AG08395 (cell line): ENCODE measurements around the gene PGAP3.

ENCODE experiments used
- DNase-seq: peaks from one replicate; pipeline ENCODE4 v3.0.0; 2012; ENCODE audit warnings: mixed read lengths, low spot score

Gene PGAP3

DNA sequence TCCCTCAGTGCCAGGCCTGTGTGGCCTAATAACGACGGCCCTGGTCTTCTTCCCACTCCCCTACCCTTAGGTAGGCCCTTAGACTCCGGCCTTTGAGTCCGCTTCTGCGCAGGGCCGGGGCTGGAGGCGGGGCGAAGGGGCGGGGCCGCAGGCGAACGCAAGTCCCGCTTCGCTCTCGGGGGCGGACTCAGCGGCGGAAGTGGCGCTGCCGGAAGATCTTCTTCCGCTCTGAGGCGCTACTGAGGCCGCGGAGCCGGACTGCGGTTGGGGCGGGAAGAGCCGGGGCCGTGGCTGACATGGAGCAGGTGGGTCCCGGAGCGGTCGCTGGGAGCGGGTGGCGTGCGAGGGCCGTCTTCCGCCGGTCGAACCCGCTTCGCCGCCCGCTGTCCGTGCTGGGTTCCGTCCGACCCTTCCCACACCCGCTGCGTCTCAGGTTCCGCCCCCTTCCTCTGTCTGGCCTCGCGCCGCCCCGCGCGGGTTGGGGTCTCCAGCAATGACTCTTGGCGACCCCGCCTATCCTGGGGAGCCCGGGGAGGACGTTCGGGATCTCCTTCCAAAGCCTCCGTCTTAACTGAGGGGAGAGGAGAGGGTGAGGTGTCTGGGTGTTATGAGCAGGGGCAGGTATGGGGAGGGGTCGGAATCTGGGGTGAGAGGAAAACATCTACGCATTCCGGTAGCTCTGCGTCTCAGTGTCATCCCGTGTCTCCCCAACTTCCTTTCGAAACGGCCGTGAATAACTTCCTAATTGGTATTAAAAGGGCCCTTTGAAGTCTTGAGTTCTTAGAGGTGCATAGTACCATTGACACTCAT is 50.7 kb downstream of the PGAP3 start, which contains the start of gene STARD3:
Gene STARD3 (plus strand): TSS at position 218 of the 810 bp plus-strand sequence. CDS start 16,388 bp downstream, outside the sequence.
- DNase-seq: peak; percentile 96

DNA sequence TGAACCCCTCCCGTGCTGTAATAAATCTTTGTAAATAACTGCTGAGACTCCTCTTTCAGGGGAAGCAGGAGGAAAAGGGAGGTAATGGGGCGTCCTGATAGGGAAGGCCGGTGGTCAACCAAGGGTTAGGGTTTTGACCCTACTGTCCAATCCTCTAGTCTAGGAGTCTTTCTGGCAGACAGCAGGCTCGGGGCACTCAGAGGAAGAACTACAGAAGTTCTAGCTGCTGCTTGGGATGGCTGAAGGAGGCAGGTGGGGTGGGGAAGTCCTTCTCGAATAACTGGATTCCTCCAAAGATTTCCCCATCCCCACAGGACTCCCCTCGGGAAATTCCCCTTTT is 51.3 kb downstream of the PGAP3 start:
- no peak for DNase-seq

DNA sequence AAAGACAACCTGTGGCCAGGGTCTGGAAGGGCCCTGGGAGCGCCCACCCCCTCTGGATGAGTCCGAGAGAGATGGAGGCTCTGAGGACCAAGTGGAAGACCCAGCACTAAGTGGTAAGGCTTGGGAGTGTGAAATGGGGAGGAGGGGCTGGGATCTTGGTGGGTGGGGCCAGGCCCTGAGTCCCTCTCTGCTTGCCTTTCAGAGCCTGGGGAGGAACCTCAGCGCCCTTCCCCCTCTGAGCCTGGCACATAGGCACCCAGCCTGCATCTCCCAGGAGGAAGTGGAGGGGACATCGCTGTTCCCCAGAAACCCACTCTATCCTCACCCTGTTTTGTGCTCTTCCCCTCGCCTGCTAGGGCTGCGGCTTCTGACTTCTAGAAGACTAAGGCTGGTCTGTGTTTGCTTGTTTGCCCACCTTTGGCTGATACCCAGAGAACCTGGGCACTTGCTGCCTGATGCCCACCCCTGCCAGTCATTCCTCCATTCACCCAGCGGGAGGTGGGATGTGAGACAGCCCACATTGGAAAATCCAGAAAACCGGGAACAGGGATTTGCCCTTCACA is 52.2 kb downstream of the PGAP3 start:
- DNase-seq: no peak

DNA sequence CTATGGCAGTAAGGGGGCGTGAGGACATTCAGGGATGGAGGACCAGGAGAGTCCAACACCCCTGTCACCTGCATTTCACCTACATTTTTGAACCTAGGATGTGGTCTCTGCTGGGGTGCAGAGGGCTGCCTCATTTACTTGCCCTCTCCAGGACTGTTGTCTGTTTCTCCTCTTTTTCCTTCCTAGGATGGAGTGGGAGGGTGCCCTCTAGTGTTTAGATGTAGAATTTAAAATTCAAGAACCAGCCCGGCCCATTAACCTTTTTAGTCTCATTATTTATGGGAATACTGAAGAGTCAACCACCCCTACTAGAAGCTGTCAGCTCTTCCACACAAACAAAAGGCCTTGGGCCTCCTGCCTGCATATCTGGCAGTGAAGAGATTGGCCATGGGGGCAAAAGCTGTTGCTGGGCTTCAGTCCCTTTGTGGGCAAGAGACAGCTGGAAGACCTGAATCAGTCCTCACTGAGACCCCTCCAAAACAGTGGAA is 53.4 kb downstream of the PGAP3 start:
- peak; percentile 69 for DNase-seq

DNA sequence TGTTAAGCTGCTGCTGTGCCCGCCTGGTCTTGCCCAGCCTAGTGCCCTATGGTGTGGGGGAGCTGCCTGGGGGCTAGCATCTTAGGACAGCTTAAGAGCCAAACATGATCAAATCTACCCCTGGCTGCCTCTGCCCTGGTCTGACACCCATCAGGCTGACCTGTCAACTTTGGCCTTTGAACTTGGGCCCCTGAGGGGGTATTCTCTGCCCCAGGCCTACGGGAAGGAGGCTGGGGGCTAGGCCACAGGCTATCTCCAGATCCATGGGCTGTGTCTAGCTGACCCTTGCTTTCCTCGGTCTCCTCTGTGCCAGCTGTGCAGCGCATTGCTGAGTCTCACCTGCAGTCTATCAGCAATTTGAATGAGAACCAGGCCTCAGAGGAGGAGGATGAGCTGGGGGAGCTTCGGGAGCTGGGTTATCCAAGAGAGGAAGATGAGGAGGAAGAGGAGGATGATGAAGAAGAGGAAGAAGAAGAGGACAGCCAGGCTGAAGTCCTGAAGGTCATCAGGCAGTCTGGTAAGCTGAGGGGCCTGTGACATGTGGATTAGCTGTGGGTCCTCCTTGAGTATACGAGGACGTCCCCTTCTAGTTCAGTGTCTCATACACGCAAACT is 54.2 kb downstream of the PGAP3 start:
- DNase-seq: no peak

DNA sequence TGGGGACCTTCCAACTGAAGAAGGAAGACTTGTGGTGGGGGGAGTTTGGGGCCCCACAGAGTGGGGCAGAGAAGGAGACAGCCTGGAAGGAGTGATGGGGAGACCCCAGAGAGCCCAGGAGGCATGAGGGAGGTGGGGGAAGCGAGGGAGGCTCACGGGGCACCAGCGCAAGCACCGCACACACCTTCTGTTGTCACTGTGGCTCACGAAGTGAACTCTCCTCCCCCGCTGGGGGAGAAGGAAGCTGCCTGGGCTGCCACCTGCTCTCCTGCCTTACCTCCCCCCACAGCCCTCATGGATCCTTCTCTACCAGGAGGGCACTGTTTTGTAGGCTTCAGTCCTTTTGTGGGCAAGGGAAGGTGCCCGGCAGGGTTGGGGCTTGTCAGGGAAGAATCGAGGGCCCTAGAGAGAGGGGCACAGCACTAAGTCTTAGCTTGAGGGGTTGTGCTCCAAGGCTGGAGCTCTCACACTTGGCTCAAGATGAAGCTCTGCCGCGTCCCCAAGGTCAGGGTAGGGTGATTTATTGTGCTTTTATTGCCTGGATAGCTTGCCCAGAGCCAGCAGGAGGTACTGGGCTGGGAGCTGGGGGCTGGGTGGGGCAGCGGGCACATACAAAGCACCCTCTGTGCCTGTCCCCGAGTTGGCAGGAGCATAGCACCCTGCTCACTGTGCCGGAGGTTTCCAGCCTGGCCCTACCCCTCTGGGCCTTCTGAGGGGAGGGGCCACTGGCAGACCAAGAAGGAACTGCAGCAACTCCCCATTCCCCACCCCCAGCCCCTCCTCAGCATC is 55.5 kb downstream of the PGAP3 start:
- no peak for DNase-seq

DNA sequence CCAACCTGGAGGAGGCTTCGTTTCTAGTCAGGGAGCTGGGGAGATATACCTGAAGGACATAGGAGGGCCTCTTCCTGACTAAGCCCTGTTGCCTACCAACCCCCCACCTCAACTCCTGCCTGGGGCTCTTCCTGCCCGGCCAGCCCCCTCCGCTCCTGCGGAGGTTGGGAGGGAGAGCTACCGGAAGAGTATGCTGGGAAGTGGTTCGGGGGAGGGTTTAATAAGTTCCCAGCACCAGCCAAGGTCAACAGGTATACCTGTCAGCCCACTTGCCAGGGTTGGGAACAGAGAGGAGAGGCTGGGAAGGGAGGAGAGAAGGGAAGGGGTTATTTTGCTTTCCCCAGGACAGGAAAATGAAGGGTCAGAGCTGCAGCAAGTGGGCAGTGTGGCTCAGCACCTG is 56.5 kb downstream of the PGAP3 start:
- DNase-seq: no peak

DNA sequence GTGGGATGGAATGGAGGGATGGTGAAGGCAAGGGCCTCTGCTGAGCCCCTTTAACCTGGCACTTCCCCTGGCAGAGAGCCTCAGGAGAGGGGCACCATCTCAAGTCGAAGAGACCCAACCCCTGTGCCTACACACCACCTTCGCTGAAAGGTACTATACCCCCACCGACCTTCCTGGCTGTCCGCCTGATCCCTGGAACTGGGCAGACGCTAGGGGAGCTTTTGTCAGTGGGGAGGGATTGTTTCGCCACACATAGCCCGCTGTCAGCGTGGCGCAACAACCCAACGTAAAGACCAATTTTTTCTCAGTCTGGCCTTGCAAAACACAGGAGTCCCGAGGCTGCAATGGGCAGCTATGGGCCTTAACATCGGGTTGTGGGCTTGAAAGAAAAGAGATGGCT is 58.0 kb downstream of the PGAP3 start:
- no peak for DNase-seq

DNA sequence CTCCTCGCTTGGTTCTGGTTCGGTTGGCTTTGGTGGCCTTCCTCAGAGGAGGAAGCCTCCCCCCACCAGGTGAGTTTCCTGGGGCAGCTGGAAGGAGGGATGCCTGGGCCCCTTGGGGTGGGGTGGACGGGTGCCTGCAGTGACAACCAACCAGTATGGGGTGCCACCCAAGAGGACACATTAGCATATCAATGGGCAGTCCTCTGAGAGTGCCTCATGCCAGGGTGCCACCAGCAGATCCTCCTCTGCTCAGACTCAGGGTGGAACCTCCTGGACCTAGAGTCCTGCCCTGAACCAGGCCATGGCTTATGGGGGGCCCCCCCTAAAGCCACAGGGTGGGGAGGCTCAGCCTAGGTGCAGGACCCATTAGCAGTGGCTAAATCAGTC is 58.4 kb downstream of the PGAP3 start:
- no peak for DNase-seq

DNA sequence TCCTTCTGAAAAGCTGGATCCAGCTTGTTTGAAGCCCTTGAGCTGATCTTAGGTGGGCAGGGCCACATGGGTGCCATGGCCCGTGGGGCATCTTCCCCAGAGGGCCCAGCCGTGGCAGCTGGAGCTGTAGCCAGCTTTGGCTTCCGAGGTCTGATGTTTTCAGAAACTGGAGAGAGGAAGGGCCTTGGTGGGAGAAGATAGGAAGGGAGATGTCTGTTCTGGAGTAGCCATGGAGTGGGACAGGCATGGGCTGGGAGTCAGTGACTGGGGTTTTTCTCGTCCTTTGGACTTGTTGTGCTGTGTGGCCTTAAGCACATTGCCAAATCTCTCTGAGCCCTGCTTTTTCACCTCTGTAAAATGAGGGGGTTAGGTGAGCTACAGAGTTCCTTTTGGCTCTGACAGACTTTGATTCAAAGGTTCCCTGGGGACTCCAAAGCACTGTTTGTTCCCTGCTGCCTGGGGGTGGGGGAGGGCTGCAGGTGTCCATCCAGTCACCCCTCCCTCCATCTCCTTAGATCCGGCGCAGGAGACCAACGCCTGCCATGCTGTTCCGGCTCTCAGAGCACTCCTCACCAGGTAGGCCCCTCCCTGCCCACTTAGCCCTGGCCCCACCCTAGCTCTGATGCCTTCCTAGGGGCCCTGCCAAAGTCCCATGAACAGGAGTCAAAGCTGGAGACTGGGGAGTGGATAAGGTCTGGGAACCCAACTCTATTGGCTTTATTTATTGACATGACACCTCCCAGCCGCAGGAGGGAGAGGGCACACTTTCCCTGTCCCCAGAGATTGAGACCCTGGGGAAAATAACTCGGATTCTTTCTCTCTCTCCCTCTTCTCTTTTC is 59.0 kb downstream of the PGAP3 start:
- DNase-seq: no peak

DNA sequence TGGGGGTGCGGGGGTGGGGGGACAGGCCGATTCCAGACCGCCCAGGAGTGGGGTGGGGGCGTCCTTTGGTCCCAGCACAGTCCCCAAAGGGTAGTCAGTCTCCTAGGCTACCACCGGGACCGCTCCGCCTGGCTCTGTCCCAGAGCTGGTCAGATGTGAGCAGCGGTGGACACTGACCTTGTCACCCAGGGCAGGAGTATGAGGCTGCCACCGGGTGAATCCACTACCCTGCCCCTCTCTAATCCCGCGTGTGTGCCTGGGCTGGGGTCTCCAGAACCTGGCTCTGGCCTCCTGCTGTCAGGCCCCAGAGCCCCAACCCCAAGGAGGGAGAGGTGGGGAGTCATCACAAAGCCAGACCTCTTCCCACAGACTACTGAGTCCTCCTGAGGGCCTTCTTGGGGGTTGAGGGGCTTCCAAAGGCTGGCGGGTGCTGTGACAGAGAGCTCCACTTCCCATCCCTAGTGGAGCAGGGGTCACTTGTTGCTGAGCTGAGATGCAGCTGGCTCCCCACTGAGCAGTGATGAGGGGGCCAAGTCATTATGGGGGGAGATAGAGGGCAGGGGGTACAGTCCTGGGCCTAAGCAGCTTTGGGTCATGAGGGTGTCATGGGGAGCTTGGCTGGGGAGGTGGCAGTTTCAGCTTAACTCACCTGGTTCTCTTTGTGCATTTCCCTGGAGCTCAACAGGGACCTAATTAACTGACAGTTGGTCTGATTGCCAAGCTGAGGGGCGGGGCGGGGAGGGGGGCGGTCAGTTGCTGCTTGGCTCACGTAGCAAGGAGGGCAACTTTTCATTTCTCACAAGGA is 59.9 kb downstream of the PGAP3 start:
- no peak for DNase-seq

DNA sequence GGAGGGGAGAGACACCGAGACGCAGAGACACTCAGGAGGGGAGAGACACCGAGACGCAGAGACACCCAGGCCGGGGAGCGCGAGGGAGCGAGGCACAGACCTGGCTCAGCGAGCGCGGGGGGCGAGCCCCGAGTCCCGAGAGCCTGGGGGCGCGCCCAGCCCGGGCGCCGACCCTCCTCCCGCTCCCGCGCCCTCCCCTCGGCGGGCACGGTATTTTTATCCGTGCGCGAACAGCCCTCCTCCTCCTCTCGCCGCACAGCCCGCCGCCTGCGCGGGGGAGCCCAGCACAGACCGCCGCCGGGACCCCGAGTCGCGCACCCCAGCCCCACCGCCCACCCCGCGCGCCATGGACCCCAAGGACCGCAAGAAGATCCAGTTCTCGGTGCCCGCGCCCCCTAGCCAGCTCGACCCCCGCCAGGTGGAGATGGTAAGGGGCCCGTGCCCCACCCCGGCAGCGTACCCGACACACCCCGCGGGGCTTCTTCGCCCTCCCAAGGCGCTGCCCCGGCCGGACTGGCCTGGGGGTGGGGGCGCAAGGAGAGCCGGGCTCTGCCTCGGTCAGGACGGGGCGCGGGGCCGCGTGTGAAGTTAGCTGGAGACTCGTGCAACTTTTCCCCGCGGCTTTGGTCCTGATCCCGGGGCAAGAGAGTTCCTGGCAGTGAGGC is 60.7 kb downstream of the PGAP3 start:
- DNase-seq: no peak

DNA sequence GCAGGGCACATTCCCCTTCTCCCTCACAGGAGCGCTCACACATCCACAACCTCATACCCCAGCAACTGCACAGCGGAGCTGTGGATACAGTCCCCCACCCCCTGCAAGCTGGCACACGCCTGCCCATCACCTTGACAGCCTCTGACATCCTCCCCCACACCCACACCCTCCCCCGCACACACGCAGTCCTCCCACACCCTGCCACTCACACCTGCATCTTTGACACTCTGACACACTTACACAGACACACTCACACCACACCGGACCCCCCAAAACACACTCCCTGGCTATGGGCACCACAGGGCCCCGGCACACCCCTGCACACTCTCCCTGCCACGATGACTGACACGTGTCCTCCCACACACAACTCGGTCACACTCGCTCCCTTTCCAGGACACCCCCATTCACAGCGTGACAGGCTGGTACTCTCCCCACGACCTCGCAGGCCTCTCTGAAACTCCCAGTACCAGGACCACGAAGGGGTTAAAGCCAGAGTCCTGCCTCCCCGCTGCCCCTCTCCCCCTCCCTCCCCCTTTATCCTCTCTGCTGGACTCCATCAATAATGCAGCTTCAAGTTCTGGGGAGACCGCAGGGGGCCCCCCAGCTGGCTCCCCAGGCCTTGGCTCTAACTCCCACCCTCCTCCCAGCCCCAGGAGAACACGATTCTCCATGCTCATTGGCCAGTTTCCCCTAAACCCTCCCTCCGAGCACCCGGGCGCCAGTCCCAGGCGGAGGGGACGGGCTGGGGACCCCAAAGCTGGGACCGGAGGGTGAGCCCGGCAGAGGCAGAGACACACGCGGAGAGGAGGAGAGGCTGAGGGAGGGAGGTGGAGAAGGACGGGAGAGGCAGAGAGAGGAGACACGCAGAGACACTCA is 61.4 kb downstream of the PGAP3 start, which contains the start of gene PPP1R1B:
Gene PPP1R1B (plus strand): TSS at position 782 of the 876 bp plus-strand sequence. CDS start 441 bp downstream, outside the sequence.
- no peak for DNase-seq

DNA sequence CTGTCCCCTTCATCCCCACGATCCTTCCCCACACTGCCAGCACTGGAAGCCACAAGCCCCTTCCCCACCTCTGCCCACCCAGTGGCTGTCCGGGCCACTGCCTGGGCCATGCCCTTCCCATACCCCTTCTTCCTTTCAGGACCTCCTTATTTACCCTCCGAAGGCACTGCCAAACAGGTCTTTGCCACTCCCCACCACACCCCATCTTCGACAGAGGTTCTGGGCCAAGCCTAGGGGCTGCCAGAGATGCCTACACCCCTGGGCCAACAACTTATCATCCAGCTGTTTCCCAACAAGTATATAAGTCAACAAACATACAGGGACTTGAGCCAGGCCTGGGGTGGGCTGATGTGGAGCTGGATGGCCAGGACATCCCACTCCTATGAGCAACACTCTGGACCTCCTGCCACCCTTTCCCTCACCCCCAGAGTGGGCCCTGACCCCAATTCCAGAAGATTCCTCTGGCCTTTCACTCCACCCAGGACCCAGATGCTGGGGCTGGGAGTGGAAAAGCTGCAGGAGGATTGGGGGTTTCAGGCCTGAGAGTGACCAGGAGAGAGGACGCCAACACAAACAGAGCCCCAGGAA is 62.6 kb downstream of the PGAP3 start:
- DNase-seq: no peak

DNA sequence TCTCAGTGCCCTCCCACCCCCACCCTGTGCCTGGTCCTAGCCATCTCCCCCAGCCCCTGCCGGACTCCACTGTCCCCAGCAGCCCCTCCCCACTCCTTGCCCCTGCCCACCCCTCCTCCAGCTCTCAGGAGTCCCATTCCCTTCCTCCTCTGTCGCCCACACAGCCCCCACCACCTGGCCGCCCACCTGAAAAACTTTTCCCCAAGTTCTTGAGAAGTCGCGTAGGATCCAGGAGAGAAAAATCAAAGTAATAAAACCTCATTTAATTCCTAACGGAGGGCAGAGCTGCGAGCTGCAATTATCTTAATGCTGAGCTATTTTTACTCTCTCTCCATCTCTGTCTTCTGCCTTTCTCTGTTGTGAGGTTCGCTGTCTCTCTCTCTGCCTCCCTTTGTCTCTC is 63.5 kb downstream of the PGAP3 start:
- DNase-seq: no peak

DNA sequence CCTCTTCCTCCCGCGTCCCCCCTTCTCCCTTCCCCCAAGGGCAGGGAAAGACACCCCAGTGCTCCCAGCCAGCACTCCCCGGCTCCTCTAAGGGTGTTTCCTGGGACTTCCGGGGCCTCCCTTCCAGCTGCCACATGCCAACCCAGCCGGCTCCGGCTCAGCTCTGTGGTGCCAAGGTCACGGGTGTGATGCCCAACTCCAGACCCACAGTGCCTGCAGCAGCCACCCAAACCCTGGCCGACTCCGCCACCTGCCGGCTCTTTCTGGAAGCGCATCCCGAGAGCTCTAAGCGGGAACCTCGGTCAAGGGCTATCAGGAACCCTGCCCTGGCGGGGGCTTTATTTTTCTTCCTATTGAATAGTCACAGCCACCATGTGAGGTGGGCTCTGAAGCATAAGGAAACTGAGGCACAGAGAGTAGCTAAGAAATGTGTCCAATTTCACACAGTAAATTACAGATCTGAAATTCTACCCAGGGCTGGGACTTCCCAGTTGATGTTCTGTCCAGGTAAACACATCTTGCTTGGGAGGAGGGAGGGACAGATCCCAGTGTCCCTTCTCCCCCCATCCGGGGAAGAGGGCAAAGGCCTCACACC is 64.4 kb downstream of the PGAP3 start:
- peak; percentile 77 for DNase-seq

DNA sequence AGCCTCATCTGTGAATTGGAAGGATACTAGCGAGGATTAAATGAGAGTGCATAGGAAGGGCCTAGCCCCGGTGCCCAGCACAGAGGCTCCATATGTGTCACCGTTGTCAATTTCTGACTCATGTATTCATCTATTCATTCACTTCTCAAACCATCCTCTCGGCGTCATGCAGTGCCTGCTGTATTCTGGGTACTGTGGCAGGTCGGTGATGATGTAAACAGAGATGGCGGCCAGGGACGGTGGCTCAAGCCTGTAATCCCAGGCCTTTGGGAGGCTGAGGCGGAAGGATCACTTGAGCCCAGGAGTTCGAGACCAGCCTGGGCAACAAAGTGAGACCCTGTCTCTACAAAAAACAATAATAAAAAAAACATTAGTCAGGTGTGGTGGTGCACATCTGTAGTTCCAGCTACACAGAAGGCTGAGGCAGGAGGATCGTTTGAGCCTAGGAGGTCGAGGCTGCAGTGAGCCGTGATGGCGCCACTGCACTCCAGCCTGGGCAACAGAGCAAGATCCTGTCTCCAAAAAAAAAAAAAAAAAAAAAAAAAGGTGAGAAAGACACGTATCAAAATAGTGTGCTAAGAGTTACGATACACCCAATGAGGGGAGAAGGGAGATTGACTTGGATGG is 65.4 kb downstream of the PGAP3 start:
- no peak for DNase-seq
